Fibroblast of skin of right biceps (primary cell): ENCODE measurements around the gene EIF5A2.
"Not testable (repeated sequence)": the region's sequence is repeated elsewhere in the genome, so short reads cannot be mapped to it uniquely, and the experiment has no call there.

Experiments used
- DNase-seq: peaks from one replicate; pipeline ENCODE4 v3.0.0-alpha.2; 2013

EIF5A2 gene

DNA sequence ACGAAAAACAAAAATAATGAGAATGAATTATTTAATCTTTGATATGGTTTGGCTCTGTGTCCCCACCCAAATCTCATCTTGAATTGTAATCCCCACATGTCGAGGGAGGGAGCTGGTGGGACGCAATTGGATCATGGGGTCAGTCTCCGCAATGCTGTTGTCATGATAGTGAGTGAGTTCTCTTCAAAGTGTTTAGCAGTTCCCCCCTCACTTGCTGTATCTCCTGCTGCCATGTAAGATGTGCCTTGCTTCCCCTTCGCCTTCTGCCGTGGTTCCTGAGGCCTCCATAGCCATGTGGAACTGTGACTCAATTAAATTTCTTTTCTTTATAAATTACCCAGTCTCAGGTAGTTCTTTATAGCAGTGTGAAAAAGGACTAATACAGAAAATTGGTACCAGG is 12.1 kb downstream of the EIF5A2 start:
- not testable (repeated sequence) for DNase-seq

DNA sequence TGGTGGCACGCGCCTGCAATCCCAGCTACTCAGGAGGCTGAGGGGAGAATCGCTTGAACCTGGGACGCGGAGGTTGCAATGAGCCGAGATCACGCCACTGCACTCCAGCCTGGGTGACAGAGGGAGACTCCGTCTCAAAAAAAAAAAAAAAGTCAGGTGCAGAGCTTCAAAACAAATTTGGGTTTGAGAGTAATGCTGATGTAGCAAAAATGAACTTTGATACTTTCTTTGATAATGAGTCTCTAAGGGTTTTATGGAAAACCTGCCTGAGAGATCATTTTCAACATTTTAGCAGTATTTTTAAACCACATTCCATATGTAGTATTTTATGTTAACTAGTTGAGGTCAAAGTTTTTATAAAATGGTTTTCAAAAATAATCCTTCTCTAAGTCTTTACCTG is 14.5 kb downstream of the EIF5A2 start:
- DNase-seq: no peak

DNA sequence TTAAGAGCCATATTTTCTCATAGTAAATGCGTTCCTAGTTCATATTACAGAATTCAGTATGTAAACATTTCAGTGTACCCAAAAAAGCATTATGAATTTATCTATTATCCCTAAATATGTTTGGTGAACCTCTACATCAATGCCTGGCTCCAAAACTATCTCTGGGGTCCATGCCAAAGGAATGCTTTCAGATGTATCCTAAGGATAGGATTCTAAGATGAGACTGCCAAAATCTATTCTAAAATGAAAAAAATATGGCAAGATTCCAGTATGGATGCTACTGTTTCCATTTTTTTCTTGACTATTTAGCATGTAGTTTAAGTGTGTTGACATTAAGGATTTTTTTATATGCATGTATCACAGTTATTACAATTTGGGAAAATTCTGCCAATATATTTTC is 18.8 kb downstream of the EIF5A2 start:
- DNase-seq: no peak

DNA sequence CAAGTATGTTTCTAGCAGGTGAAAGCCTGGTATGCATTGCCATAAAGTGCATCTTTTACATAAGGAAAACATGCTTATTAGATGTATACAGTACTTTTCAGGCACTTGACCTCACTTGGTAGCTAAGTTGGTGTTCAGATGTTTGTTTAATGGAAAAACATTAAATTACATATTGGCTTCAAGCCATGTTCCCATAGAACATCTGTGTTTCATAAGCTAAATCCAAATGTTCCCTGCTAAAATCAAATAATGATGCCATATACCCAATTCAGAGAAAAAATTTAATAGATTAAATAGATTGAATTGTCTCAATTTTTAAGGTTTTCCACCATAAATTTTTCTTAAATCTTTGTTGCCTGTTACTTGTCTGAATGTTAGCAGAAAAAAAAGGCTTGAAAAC is 19.3 kb downstream of the EIF5A2 start:
- DNase-seq: no peak

DNA sequence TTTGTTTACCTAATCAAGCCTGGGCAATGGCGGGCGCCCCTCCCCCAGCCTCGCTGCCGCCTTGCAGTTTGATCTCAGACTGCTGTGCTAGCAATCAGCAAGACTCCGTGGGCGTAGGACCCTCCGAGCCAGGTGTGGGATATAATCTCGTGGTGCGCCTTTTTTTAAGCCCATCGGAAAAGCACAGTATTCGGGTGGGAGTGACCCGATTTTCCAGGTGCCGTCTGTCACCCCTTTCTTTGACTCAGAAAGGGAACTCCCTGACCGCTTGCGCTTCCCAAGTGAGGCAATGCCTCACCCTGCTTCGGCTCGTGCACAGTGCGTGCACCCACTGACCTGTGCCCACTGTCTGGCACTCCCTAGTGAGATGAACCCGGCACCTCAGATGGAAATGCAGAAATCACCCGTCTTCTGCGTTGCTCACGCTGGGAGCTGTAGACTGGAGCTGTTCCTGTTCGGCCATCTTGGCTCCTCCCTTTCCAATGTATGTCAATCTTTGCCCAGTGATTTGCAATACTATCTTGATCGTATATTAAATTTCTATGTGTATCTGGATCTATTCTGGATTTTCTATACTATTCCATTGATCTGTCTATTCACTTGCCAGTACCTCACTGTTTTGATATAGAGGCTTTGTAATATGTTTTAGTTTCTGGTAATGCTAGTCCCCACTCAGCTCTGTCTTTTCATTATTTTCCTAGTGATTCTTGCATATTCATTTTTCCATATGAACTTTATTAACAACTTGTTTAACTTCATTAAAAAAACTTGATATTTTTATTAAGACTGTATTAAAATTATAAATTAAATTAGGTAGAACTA is 24.1 kb downstream of the EIF5A2 start:
- not testable (repeated sequence) for DNase-seq

GRCh38 chr3:170878688-170879087 is 29.7 kb downstream of the EIF5A2 start:
- DNase-seq: not testable (repeated sequence)

GRCh38 chr3:170877311-170877710 is 31.1 kb downstream of the EIF5A2 start:
- not testable (repeated sequence) for DNase-seq

DNA sequence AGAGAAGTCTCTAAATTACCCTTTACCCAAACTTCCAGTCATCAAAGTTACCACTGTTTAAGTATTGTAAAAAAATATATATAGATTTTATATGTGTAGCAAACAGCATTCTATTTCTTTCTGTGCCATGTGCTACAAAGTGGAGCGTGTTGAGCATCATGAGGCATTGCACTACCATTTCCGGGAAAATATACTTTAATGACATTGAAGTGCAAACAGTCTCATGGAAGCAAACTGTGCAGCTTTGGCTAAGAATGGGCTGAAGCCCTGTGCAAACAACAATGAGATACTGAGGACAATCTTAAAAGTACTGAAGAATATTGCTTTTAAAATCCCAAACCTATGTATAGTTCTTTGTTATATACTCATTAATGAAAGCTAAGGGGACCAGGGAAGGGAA is 31.9 kb downstream of the EIF5A2 start:
- no peak for DNase-seq

DNA sequence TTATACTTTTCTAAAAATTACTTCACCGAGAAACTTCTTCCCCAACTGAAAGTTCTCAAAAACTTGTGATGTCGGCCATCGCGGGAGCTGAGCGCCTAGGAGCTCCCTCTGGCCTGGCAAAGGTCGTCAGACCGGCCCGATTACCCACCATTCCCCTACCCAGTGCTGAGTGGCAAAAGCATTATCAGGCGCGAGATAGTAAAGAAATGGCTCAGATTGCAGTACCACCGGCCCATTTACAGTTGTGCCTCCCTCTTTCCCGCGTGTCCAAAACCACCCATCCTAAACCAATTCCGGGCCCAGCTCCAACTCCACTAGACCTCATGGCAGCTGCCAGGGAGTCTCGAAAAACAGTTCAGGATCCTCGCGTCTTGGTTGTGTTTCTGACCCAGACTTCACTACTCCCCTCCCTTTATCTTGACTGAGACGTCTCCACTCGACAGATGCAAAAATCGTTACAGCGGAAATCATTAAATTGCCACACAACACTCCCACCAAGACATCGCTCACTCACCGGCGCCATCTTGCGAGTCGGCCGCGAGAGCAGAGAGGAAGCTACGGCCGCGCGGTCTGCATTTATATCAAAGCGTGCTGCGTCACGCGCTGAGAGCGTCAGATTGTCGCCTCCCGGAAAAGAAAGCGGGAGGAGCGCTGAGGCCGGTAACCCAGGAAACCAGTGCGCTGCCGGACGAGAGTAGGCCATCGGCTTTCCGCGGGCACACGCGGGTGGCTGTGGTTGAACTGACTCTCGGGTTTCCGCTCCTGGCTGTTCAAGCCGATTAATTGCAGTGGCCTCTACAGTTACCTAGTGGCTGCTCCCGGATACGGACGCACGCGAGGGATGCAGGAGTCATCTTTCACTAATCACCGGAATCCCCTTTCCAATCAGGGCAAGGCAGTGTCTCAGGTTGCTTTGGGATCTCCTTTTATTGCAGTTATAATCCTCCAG is 38.5 kb downstream of the EIF5A2 start, which contains the start of gene RPL22L1:
Gene RPL22L1, minus strand, starts transcription at position 551 of the 949 bp plus-strand sequence. Its CDS starts 28 bp downstream, at position 523.
- peak; percentile 96 for DNase-seq

GRCh38 chr3:170869239-170869590 is 39.2 kb downstream of the EIF5A2 start:
- no peak for DNase-seq

DNA sequence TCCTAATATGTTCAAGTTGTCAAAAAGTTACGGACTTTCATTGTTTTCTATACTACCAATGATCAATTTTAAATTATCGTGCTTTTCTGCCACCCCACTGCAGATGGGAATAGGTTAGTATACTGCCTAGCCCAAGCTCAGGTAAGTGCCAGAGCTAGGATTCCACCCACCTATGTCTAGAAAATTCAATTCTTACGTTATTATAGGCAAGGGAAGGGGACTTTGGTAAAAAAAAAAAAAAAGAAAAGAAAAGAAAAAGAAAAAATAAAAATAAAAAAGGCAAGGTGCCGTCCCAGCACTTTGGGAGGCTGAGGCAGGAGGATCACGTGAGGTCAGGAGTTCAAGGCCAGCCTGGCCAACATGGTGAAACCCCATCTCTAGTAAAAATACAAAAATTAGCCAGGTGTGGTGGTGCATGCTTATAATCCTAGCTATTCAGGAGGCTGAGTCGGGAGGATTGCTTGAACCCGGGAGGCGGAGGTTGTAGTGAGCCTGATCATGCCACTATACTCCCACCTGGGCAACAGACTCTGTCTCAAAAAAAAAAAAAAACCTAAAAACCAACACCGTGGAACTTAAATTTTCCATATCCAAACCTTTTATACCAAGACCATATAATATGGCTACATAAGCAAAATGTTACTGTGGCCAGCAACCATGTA is 39.7 kb downstream of the EIF5A2 start:
- DNase-seq: no peak

- peak; percentile 9 for DNase-seq
Observed at GRCh38 chr3:170867143-170867937, 41.1 kb downstream of the EIF5A2 start.

DNA sequence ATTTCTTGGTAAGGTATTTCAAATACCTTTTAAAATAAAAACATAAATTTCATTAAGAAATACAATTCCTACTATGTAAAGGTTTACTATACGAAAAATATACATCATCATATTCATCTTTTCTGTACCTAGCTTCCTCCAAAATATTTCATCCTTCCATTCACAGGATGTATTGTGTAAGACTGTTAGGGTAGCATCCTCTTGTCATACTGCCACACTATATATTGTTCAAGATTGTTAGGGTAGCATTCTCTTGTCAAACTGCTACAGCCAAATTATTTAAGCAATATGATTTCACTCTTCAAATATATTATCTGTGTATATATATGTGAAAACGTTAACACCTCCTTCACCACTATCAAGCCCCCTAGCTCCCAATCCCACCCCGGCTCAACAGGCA is 41.9 kb downstream of the EIF5A2 start:
- DNase-seq: no peak

DNA sequence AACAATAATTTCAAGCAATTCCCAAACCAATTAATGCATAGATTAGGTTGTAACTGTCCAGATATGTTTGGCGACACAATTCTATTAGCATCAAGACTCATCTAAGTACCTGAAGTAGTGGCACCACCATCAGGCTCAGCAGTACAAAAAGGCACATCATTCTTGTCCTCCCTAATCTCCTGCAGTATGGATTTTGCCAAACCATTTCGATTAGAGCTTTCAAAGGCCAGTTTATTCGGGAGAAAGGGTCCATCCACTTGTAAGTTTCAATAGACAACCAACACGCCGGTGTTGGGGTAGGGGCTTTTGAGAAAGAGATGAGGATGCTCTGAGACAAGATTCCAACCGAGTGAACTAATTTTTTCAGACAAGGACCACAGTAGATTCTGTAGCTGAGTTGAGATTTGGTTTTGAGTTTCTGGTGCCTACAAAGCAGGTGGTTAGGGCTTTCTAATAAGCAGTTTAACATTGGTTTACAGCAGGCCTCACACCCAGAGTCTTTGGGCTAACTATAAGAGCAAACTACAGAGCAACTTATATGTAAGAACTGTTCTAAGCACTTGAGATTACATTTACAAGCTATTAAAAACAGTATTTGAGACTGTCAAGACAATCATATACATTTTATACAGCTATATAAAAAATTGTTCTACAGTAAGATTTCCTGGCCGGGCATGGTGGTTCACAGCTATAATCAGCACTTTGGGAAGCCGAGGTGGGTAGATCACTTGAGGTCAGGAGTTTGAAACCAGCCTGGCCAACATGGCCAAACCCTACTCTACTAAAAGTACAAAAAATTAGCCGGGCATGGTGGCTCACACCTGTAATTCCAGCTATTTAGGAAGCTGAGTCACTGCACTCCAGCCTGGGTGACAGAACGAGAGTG is 43.0 kb downstream of the EIF5A2 start:
- no peak for DNase-seq

GRCh38 chr3:170864525-170865208 is 43.8 kb downstream of the EIF5A2 start:
- DNase-seq: peak; percentile 17

DNA sequence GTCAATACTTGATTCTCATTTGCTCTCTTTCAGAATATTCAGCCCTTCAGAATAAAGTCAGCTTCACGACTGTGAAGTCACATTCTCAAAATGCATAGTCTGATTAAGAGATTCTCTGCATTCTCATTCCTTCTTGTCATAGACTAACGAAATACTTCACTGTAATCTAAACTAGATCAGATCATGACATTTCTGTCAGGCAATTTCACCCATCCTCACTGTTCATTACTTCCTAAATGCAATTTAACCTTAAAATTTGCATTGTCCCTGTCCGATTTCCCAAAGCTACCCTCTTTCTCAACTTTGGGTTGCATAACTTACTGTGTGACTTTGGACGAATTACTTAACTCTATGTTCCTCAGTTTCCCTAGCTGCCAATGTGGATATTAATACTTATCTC is 44.6 kb downstream of the EIF5A2 start:
- DNase-seq: no peak

GRCh38 chr3:170862618-170863374 is 45.6 kb downstream of the EIF5A2 start:
- peak; percentile 73 for DNase-seq

DNA sequence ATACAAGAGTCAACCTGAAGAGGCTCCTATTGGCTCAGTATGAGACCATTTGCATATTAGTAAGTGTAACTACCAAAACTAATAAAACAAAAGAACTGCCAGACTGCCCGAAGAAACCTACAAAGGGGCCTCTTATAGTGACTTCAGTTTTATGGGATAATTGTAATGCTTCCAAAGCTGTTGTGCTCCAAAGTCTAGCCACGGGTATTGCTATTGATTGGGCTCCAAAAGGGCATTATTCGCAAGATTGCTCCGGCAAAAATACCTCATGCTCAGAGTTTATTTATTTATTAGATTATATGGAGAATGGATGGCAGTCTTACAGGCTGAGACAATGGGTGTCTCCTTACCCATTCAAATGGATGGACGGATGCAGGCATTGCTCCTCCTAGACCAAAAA is 49.8 kb downstream of the EIF5A2 start:
- no peak for DNase-seq

DNA sequence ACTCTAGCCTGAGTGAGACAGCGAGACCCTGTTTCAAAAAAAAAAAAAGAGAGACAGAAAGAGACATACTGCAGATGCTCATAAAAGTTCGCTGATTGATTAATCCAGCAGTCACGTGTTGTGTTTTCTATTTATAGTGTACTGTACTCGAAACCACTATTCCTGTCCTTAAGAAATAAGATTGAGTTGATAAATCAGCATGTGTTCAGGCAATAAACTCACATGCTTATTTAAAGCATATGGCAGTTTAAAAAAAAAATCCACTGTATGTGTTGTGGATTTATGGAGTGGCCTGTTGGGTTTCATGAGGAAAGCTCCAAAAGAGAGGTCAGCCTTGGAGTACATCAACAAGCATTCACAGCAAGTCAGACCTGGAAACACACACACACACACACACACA is 56.1 kb downstream of the EIF5A2 start:
- DNase-seq: no peak
